GM12865 (cell line): ENCODE results near the gene SEMA5A.

Experiments
- DNase-seq: peaks from one replicate; pipeline ENCODE4 v3.0.0; 2010; ENCODE audit warnings: low read depth
- H3K4me3 ChIP-seq: 2 replicates; pipeline ENCODE4 v1.5.1; 2011; ENCODE audit warnings: mild to moderate bottlenecking, low read depth, low read length, control low read depth
- CTCF ChIP-seq: IDR thresholded peaks from 2 replicates; pipeline ENCODE4 v1.5.1; 2011; ENCODE audit warnings: low read length, control low read depth, low read depth, inconsistent platforms; ENCODE audit not compliant: insufficient read depth; ENCODE audit errors: missing control alignments

The SEMA5A gene

DNA sequence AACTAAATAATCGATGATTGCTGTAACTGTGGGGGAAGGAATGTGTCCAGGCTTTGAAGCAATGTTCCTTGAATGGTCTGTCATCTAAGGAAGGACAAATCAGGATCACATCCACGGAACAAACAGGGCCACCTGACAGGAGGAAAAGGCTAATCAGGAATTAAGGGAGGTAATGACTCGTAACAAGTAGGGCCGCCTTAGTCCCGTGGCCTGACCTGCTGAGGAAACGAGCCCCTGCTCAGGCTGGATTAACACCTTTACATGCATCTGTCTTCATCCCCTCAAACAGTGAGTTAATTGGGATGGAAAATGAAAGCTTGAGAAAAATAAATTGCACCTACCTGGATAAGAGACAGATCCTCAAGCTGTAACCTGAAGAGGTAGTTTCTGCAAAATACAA, 227.8 kb downstream of the SEMA5A start:
- H3K4me3 ChIP-seq: no peak overlapping the region
- no peak for TF ChIP-seq CTCF
- no peak for DNase-seq

DNA sequence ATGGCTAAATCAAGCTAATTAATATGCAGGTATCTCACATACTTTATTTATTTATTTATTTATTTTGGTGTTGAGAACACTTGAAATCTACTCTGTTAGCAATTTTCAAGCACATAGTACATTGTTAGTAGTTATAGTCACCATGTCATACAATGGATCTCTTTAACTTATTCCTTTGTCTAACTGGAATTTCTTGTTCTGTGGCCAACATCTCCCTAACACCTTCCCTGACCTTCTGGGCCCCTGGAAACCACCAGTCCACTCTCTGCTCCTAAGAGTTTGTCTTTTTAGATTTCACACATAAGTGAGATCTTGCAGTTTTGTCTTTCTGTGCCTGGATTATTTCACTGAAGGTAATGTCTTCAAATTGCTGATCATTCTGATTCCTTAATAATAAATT, 229.1 kb downstream of the SEMA5A start:
- DNase-seq: no peak
- no peak for TF ChIP-seq CTCF
- no peak overlapping the region for H3K4me3 ChIP-seq

DNA sequence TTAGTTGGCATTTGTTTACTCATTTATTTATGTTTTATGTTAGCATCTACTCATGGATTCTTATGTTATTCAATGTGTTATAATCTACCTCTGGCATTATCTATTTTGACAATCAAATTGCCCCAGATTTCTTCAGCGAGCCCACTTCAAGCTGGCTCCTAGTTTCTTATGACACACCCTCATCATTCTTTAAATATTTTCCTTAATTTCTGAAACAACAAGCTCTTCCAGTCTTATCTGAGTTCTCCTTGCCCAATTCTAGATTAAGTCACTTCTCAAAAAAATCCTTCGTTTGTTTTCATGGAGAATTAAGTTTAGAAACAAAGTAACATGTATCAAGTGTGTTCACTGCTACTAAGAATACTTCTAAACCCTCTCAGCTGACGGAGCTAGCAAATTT, 229.8 kb downstream of the SEMA5A start:
- no peak overlapping the region for H3K4me3 ChIP-seq
- DNase-seq: no peak
- TF ChIP-seq CTCF: no peak

DNA sequence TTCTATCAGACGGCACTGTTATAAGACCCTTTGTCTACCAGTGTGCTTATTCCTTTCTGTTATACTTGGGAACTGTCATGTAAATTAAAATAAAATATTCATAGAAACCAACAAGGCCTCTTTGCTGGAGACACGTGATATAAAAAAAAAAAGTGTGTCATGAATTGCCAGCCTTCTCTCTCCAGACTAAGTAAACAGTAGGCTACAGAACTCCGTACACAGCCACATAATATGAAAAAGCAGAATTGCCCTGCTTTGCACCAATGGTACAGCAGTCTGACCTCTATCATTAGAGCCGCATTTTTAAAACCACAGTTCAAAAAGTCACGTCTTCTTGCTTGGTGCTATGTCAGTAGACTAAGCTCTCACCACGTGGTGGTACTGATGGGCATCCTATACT, 231.3 kb downstream of the SEMA5A start:
- H3K4me3 ChIP-seq: no peak overlapping the region
- TF ChIP-seq CTCF: no peak
- no peak for DNase-seq

GRCh38 chr5:9313751-9314150, 232.1 kb downstream of the SEMA5A start:
- no peak for DNase-seq
- TF ChIP-seq CTCF: no peak
- H3K4me3 ChIP-seq: no peak overlapping the region

GRCh38 chr5:9307150-9307549, 238.7 kb downstream of the SEMA5A start:
- no peak for TF ChIP-seq CTCF
- no peak for DNase-seq
- H3K4me3 ChIP-seq: no peak overlapping the region

- no peak for TF ChIP-seq CTCF
- H3K4me3 ChIP-seq: no peak overlapping the region
- no peak for DNase-seq
Measured at GRCh38 chr5:9302218-9302617, 243.7 kb downstream of the SEMA5A start.
